GM23338 (cell line): ENCODE results near the gene IQGAP1. TPM values are rescaled to one million over a fixed set of nuclear protein-coding genes. Genes with fewer than 3 reads are reported as not detected.

Source experiments
- ATAC-seq: fragments of 200-7000 bp; cut with Tn5 transposase; 3 replicates; pipeline ENCODE4 v1.9.1; 2020
- DNase-seq: peaks from one replicate; pipeline ENCODE4 v3.0.0-alpha.2; 2015; ENCODE audit warnings: low spot score
- H2AFZ ChIP-seq: fragments of 200-600 bp; sonication (generic); 2 replicates; pipeline ENCODE4 v1.8.0; 2016; ENCODE audit warnings: antibody characterized with exemption, mild to moderate bottlenecking, moderate library complexity
- H3F3A ChIP-seq: fragments of 200-600 bp; sonication (generic); replicated peaks from 2 replicates; pipeline ENCODE4 v1.8.0; 2017; ENCODE audit warnings: antibody characterized with exemption, mixed run types, low read depth
- H3K27ac ChIP-seq: fragments of 200-600 bp; sonication (generic); 2 replicates; pipeline ENCODE4 v1.6.1; 2016; ENCODE audit warnings: low read depth
- H3K27me3 ChIP-seq: fragments of 200-600 bp; sonication (generic); 2 replicates; pipeline ENCODE4 v1.8.0; 2016; ENCODE audit warnings: mild to moderate bottlenecking, mixed run types, moderate library complexity; ENCODE audit not compliant: insufficient read depth
- H3K36me3 ChIP-seq: fragments of 200-600 bp; sonication (generic); 2 replicates; pipeline ENCODE4 v1.8.0; 2016; ENCODE audit warnings: mild to moderate bottlenecking; ENCODE audit not compliant: insufficient read depth
- H3K4me1 ChIP-seq: fragments of 200-600 bp; sonication (generic); 2 replicates; pipeline ENCODE4 v1.8.0; 2016; ENCODE audit warnings: mild to moderate bottlenecking, moderate library complexity; ENCODE audit not compliant: insufficient read depth
- H3K4me2 ChIP-seq: fragments of 200-600 bp; sonication (generic); 2 replicates; pipeline ENCODE4 v1.7.1; 2017; ENCODE audit warnings: mixed run types
- H3K4me3 ChIP-seq: fragments of 200-600 bp; sonication (generic); 2 replicates; pipeline ENCODE4 v1.6.1; 2016; ENCODE audit warnings: mixed run types
- H3K79me2 ChIP-seq: fragments of 200-600 bp; sonication (generic); replicated peaks from 2 replicates; pipeline ENCODE4 v1.8.0; 2017; ENCODE audit warnings: mild to moderate bottlenecking; ENCODE audit not compliant: insufficient read depth
- H3K9me2 ChIP-seq: fragments of 200-600 bp; sonication (generic); 2 replicates; pipeline ENCODE4 v1.8.0; 2017; ENCODE audit not compliant: insufficient read depth
- H4K20me1 ChIP-seq: fragments of 200-600 bp; sonication (generic); replicated peaks from 2 replicates; pipeline ENCODE4 v1.8.0; 2017; ENCODE audit warnings: mild to moderate bottlenecking; ENCODE audit not compliant: insufficient read depth
- H3K27ac Mint-ChIP-seq: 2 replicates; pipeline ENCODE4 v1.8.0; 2020; ENCODE audit warnings: inconsistent platforms, mild to moderate bottlenecking, moderate library complexity, mixed read lengths
- H3K27me3 Mint-ChIP-seq: 3 replicates; pipeline ENCODE4 v1.8.0; 2022; ENCODE audit warnings: low read depth, mild to moderate bottlenecking, moderate library complexity, mixed read lengths, inconsistent platforms; ENCODE audit not compliant: insufficient read depth, poor library complexity
- H3K36me3 Mint-ChIP-seq: 3 replicates; pipeline ENCODE4 v1.8.0; 2021; ENCODE audit warnings: low read depth, mild to moderate bottlenecking, inconsistent platforms, moderate library complexity, mixed read lengths
- H3K4me1 Mint-ChIP-seq: 3 replicates; pipeline ENCODE4 v1.8.0; 2020; ENCODE audit warnings: mild to moderate bottlenecking, inconsistent platforms, mixed read lengths
- H3K4me3 Mint-ChIP-seq: 3 replicates; pipeline ENCODE4 v1.8.0; 2021; ENCODE audit warnings: moderate library complexity, mild to moderate bottlenecking, inconsistent platforms, mixed read lengths
- H3K9me3 Mint-ChIP-seq: 3 replicates; pipeline ENCODE4 v1.8.0; 2020; ENCODE audit warnings: moderate library complexity, mild to moderate bottlenecking, inconsistent platforms, mixed read lengths
- EZH2 ChIP-seq: fragments of 200-600 bp; sonication (generic); IDR thresholded peaks from one replicate; pipeline ENCODE4 v1.8.0; 2017; ENCODE audit warnings: antibody characterized with exemption, mild to moderate bottlenecking, low read depth; ENCODE audit not compliant: unreplicated experiment
- POLR2AphosphoS5 ChIP-seq: IDR thresholded peaks from 2 replicates; pipeline ENCODE4 v1.6.1; 2016; ENCODE audit warnings: antibody characterized with exemption, low read depth
- STAT1 ChIP-seq: IDR thresholded peaks from one replicate; pipeline ENCODE4 v1.6.1; 2016; ENCODE audit warnings: antibody characterized with exemption; ENCODE audit not compliant: unreplicated experiment
- polyA plus RNA-seq: library from polyadenylated mRNA; unstranded; fragments of >200 nt; fragmentation: Nextera tagmentation; extraction: Ambion mirVana; gene quantifications from 2 replicates; pipeline ENCODE4 v1.2.1, GENCODE V29; 2016
- total RNA-seq: library from RNA; depleted of rRNA; stranded (reverse); fragments of >200 nt; shearing (Covaris generic); gene quantifications from 2 replicates; pipeline ENCODE4 v1.2.3, GENCODE V29; 2014
- TF ChIP-seq, protein P1 (sequence below): IDR thresholded peaks from one replicate; pipeline ENCODE4 v1.6.1; 2018; ENCODE audit warnings: antibody characterized with exemption; ENCODE audit not compliant: unreplicated experiment
- TF ChIP-seq, protein P2 (sequence below): fragments of 250-450 bp; sonication (Bioruptor Pico); IDR thresholded peaks from 2 replicates; pipeline ENCODE4 v1.5.0; 2020; ENCODE audit warnings: mild to moderate bottlenecking, moderate library complexity

IQGAP1 gene
- total and polyA plus RNA-seq, 2 experiments from 2014 or later = 92.7 to 159 TPM

DNA sequence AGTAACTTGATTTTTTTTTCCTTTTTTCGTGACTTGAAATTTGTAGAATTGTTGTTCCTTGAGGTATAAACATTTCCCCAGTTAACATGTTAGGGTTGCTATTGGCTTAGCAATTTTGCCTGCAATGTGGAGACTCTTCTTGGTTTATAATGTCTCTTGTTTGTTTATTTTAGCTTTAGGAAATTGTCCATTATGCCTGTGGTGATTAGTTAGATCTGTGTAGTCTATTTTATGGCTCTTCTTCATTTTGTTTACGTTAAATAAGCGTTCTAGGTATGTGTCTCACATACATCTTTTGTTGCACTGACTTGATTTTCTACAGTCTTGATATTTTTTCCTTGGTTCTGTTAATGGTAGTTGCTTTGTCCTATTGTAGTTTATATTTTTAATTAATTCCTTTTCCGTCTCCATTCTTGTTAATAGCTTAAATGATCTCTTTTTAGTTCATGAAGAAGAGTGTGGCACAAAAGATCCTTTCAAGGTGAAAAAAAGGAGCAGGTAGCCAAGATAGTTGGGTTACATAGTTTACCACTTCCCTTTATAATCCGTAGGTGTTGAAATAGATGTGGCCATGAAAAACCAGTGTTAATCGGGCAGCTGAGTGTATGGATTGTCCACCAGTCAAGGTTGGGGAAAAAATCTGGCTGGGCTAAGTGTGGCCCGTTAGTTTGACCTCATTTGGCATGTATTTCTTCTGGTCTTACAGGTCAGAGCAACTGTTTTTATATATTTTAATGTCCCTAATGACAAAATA lies 12.1 kb downstream of the IQGAP1 start:
- no peaks in the 10 kb centered on the region for H3K36me3 ChIP-seq
- peak overlapping the region; percentile 60 for H3K4me2 ChIP-seq
- no peak overlapping the region for H3K4me3 Mint-ChIP-seq
- H3K4me1 ChIP-seq = peaks cover 51% of the 10 kb centered on the region
- H3K27me3 Mint-ChIP-seq = peaks cover 2% of the 10 kb centered on the region
- H3K4me3 ChIP-seq = peak overlapping the region; percentile 22; the same call in 1 of the 2 replicates
- H3K27ac Mint-ChIP-seq = peak overlapping the region; percentile 92
- H3K4me1 Mint-ChIP-seq = peaks cover 53% of the 10 kb centered on the region
- H3F3A ChIP-seq = no peaks in the 10 kb centered on the region
- TF ChIP-seq POLR2AphosphoS5 (no peak), EZH2 (no peak), STAT1 (no peak)
- TF ChIP-seq, protein P1, sequence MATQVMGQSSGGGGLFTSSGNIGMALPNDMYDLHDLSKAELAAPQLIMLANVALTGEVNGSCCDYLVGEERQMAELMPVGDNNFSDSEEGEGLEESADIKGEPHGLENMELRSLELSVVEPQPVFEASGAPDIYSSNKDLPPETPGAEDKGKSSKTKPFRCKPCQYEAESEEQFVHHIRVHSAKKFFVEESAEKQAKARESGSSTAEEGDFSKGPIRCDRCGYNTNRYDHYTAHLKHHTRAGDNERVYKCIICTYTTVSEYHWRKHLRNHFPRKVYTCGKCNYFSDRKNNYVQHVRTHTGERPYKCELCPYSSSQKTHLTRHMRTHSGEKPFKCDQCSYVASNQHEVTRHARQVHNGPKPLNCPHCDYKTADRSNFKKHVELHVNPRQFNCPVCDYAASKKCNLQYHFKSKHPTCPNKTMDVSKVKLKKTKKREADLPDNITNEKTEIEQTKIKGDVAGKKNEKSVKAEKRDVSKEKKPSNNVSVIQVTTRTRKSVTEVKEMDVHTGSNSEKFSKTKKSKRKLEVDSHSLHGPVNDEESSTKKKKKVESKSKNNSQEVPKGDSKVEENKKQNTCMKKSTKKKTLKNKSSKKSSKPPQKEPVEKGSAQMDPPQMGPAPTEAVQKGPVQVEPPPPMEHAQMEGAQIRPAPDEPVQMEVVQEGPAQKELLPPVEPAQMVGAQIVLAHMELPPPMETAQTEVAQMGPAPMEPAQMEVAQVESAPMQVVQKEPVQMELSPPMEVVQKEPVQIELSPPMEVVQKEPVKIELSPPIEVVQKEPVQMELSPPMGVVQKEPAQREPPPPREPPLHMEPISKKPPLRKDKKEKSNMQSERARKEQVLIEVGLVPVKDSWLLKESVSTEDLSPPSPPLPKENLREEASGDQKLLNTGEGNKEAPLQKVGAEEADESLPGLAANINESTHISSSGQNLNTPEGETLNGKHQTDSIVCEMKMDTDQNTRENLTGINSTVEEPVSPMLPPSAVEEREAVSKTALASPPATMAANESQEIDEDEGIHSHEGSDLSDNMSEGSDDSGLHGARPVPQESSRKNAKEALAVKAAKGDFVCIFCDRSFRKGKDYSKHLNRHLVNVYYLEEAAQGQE = no peak
- TF ChIP-seq, protein P2, sequence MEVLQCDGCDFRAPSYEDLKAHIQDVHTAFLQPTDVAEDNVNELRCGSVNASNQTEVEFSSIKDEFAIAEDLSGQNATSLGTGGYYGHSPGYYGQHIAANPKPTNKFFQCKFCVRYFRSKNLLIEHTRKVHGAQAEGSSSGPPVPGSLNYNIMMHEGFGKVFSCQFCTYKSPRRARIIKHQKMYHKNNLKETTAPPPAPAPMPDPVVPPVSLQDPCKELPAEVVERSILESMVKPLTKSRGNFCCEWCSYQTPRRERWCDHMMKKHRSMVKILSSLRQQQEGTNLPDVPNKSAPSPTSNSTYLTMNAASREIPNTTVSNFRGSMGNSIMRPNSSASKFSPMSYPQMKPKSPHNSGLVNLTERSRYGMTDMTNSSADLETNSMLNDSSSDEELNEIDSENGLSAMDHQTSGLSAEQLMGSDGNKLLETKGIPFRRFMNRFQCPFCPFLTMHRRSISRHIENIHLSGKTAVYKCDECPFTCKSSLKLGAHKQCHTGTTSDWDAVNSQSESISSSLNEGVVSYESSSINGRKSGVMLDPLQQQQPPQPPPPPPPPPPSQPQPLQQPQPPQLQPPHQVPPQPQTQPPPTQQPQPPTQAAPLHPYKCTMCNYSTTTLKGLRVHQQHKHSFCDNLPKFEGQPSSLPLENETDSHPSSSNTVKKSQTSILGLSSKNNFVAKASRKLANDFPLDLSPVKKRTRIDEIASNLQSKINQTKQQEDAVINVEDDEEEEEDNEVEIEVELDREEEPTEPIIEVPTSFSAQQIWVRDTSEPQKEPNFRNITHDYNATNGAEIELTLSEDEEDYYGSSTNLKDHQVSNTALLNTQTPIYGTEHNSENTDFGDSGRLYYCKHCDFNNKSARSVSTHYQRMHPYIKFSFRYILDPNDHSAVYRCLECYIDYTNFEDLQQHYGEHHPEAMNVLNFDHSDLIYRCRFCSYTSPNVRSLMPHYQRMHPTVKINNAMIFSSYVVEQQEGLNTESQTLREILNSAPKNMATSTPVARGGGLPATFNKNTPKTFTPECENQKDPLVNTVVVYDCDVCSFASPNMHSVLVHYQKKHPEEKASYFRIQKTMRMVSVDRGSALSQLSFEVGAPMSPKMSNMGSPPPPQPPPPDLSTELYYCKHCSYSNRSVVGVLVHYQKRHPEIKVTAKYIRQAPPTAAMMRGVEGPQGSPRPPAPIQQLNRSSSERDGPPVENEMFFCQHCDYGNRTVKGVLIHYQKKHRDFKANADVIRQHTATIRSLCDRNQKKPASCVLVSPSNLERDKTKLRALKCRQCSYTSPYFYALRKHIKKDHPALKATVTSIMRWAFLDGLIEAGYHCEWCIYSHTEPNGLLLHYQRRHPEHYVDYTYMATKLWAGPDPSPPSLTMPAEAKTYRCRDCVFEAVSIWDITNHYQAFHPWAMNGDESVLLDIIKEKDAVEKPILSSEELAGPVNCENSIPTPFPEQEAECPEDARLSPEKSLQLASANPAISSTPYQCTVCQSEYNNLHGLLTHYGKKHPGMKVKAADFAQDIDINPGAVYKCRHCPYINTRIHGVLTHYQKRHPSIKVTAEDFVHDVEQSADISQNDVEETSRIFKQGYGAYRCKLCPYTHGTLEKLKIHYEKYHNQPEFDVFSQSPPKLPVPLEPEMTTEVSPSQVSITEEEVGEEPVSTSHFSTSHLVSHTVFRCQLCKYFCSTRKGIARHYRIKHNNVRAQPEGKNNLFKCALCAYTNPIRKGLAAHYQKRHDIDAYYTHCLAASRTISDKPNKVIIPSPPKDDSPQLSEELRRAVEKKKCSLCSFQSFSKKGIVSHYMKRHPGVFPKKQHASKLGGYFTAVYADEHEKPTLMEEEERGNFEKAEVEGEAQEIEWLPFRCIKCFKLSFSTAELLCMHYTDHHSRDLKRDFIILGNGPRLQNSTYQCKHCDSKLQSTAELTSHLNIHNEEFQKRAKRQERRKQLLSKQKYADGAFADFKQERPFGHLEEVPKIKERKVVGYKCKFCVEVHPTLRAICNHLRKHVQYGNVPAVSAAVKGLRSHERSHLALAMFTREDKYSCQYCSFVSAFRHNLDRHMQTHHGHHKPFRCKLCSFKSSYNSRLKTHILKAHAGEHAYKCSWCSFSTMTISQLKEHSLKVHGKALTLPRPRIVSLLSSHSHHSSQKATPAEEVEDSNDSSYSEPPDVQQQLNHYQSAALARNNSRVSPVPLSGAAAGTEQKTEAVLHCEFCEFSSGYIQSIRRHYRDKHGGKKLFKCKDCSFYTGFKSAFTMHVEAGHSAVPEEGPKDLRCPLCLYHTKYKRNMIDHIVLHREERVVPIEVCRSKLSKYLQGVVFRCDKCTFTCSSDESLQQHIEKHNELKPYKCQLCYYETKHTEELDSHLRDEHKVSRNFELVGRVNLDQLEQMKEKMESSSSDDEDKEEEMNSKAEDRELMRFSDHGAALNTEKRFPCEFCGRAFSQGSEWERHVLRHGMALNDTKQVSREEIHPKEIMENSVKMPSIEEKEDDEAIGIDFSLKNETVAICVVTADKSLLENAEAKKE (CRISPR knock-in tag) = no peak
- H4K20me1 ChIP-seq = no peaks in the 10 kb centered on the region; the same call in 1 of the 2 replicates
- ATAC-seq (no peak), DNase-seq (no peak)
- no peak overlapping the region for H2AFZ ChIP-seq
- H3K9me2 ChIP-seq = no peaks in the 10 kb centered on the region
- H3K9me3 Mint-ChIP-seq = no peaks in the 10 kb centered on the region
- H3K36me3 Mint-ChIP-seq = peaks cover 7% of the 10 kb centered on the region; the same call in 1 of the 3 replicates
- peak overlapping the region; percentile 86 for H3K27ac ChIP-seq
- H3K27me3 ChIP-seq = no peaks in the 10 kb centered on the region
- peaks cover 100% of the 10 kb centered on the region for H3K79me2 ChIP-seq
